GM12878 (cell line): ENCODE results near the gene SRCAP. TPM values are rescaled to one million over a fixed set of nuclear protein-coding genes. Genes with fewer than 3 reads are reported as not detected.

Experiments used
- BACH1 ChIP-seq: fragments of 450-650 bp; IDR thresholded peaks from 2 replicates; pipeline ENCODE4 v1.6.1; 2017; ENCODE audit warnings: mild to moderate bottlenecking, borderline replicate concordance
- BCL11A ChIP-seq: IDR thresholded peaks from 2 replicates; pipeline ENCODE4 v1.6.1; 2011; ENCODE audit warnings: low read depth, low read length
- BMI1 ChIP-seq: fragments of 450-650 bp; IDR thresholded peaks from 2 replicates; pipeline ENCODE4 v1.6.1; 2016; ENCODE audit warnings: mild to moderate bottlenecking, moderate library complexity, borderline replicate concordance
- CBX5 ChIP-seq: sonication (generic); IDR thresholded peaks from 2 replicates; pipeline ENCODE4 v1.6.1; 2016; ENCODE audit warnings: low read depth, moderate library complexity, mild to moderate bottlenecking, inconsistent platforms
- CHD2 ChIP-seq: IDR thresholded peaks from 2 replicates; pipeline ENCODE4 v1.6.1; 2011; ENCODE audit warnings: low read depth, low read length, improper control_type of control experiment, borderline replicate concordance
- DPF2 ChIP-seq: fragments of 450-650 bp; IDR thresholded peaks from 2 replicates; pipeline ENCODE4 v1.6.1; 2017; ENCODE audit warnings: mild to moderate bottlenecking
- ESRRA ChIP-seq: IDR thresholded peaks from 2 replicates; pipeline ENCODE4 v1.6.1; 2012; ENCODE audit warnings: mild to moderate bottlenecking, low read length, improper control_type of control experiment
- ETV6 ChIP-seq, 2 experiments: fragments of 450-650 bp in 1 of 2; IDR thresholded peaks in 1 of 2; conservative IDR thresholded peaks in 1 of 2; 2 replicates each; pipeline ENCODE4 v1.6.1; 2014; ENCODE audit warnings: antibody characterized with exemption in 1 of 2, borderline replicate concordance in 1 of 2, low read depth in 1 of 2, mild to moderate bottlenecking in 1 of 2, moderate library complexity in 1 of 2
- GATAD2B ChIP-seq: fragments of 450-650 bp; conservative IDR thresholded peaks from 2 replicates; pipeline ENCODE4 v1.6.1; 2017; ENCODE audit warnings: low read depth, mild to moderate bottlenecking, moderate library complexity
- HCFC1 ChIP-seq: fragments of 150-350 bp; IDR thresholded peaks from 2 replicates; pipeline ENCODE4 v1.6.1; 2014; ENCODE audit warnings: low read length
- IRF4 ChIP-seq: IDR thresholded peaks from 2 replicates; pipeline ENCODE4 v1.6.1; 2011; ENCODE audit warnings: low read depth, low read length
- JUNB ChIP-seq: IDR thresholded peaks from 2 replicates; pipeline ENCODE4 v1.6.1; 2016; ENCODE audit warnings: antibody characterized with exemption, mild to moderate bottlenecking
- KAT2A ChIP-seq: conservative IDR thresholded peaks from 2 replicates; pipeline ENCODE4 v1.6.1; 2011; ENCODE audit warnings: low read depth, low read length; ENCODE audit not compliant: control insufficient read depth
- KLF5 ChIP-seq: fragments of 450-650 bp; IDR thresholded peaks from 2 replicates; pipeline ENCODE4 v1.6.1; 2014; ENCODE audit warnings: mild to moderate bottlenecking; ENCODE audit not compliant: partially characterized antibody
- NR2C1 ChIP-seq: fragments of 450-650 bp; IDR thresholded peaks from 2 replicates; pipeline ENCODE4 v1.6.1; 2017; ENCODE audit warnings: antibody characterized with exemption, mild to moderate bottlenecking, moderate library complexity
- POLR2AphosphoS5 ChIP-seq: IDR thresholded peaks from 2 replicates; pipeline ENCODE4 v1.6.1; 2011; ENCODE audit warnings: mild to moderate bottlenecking, low read length, inconsistent platforms
- SKIL ChIP-seq: fragments of 450-650 bp; IDR thresholded peaks from 2 replicates; pipeline ENCODE4 v1.6.1; 2017; ENCODE audit warnings: mild to moderate bottlenecking, low read depth, inconsistent platforms; ENCODE audit not compliant: poor library complexity, severe bottlenecking
- SPI1 ChIP-seq: IDR thresholded peaks from 2 replicates; pipeline ENCODE4 v1.6.1; 2011; ENCODE audit warnings: low read depth, mild to moderate bottlenecking, low read length, moderate library complexity, borderline replicate concordance; ENCODE audit not compliant: insufficient read depth
- STAT1 ChIP-seq: fragments of 450-650 bp; conservative IDR thresholded peaks from 2 replicates; pipeline ENCODE4 v1.6.1; 2014; ENCODE audit warnings: antibody characterized with exemption, mild to moderate bottlenecking
- STAT3 ChIP-seq: IDR thresholded peaks from 2 replicates; pipeline ENCODE4 v1.6.1; 2011; ENCODE audit warnings: low read depth, low read length, improper control_type of control experiment
- SUZ12 ChIP-seq: fragments of 200-600 bp; sonication (generic); IDR thresholded peaks from one replicate; pipeline ENCODE4 v1.6.1; 2018; ENCODE audit warnings: antibody characterized with exemption, mild to moderate bottlenecking; ENCODE audit not compliant: unreplicated experiment
- ZNF207 ChIP-seq: fragments of 450-650 bp; IDR thresholded peaks from 2 replicates; pipeline ENCODE4 v1.6.1; 2014; ENCODE audit warnings: antibody characterized with exemption, mild to moderate bottlenecking, borderline replicate concordance
- ZNF274 ChIP-seq: IDR thresholded peaks from one replicate; pipeline ENCODE4 v1.8.0; 2011; ENCODE audit not compliant: insufficient read length, insufficient read depth
- ZSCAN29 ChIP-seq: fragments of 450-650 bp; IDR thresholded peaks from 2 replicates; pipeline ENCODE4 v1.6.1; 2017; ENCODE audit warnings: mild to moderate bottlenecking, moderate library complexity
- polyA plus RNA-seq, 11 experiments: library from polyadenylated mRNA; depleted of rRNA in 4 of 11; unstranded in 6 of 11; stranded (reverse) in 5 of 11; fragments of >200 nt; fragmentation: Nextera tagmentation in 4 of 11; fragmentation: Illumina TruSeq in 1 of 11; extraction: Ambion mirVana in 4 of 11; extraction: Trizol in 1 of 11; gene quantifications; 1 replicate in 1 of 11; 2 replicates in 10 of 11; pipeline versions ENCODE4 v1.2.1 to v1.2.3, GENCODE V29; 2011 to 2016; ENCODE audit warnings: inconsistent platforms in 2 of 11, missing spikeins in 2 of 11, low read depth in 1 of 11
- total RNA-seq, 4 experiments: library from RNA; depleted of rRNA in 3 of 4; stranded (reverse); fragments of >200 nt in 3 of 4; fragmentation: Illumina TruSeq in 1 of 4; extraction: Trizol in 1 of 4; gene quantifications; 2 replicates each; pipeline versions ENCODE4 v1.2.1 to v1.2.3, GENCODE V29; 2013 to 2021
- TF ChIP-seq, protein P1 (sequence below): fragments of 450-650 bp; IDR thresholded peaks from 2 replicates; pipeline ENCODE4 v1.6.1; 2016; ENCODE audit warnings: mild to moderate bottlenecking
- TF ChIP-seq, protein P2 (sequence below): IDR thresholded peaks from 2 replicates; pipeline ENCODE4 v1.6.1; 2012; ENCODE audit warnings: low read depth, low read length, improper control_type of control experiment

The SRCAP gene
- total and polyA plus RNA-seq, 10 of the 15 experiments (the other 5 are each of a cell fraction or from before 2014, with no cell fraction given): 0.24 to 58.4 (median 11.6) TPM

GRCh38 chr16:30658731-30659506 lies 40.1 kb upstream of the SRCAP start (continued):
- TF ChIP-seq, protein P1, sequence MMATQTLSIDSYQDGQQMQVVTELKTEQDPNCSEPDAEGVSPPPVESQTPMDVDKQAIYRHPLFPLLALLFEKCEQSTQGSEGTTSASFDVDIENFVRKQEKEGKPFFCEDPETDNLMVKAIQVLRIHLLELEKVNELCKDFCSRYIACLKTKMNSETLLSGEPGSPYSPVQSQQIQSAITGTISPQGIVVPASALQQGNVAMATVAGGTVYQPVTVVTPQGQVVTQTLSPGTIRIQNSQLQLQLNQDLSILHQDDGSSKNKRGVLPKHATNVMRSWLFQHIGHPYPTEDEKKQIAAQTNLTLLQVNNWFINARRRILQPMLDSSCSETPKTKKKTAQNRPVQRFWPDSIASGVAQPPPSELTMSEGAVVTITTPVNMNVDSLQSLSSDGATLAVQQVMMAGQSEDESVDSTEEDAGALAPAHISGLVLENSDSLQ: 0 out of 2 replicates have a peak, but pooled peaks have one; percentile 0
- TF ChIP-seq BACH1 (peak; percentile 71; the same call in 1 of the 2 replicates), POLR2AphosphoS5 (peak; percentile 81), KAT2A (no peak), KLF5 (no peak), ZSCAN29 (0 out of 2 replicates have a peak, but pooled peaks have one; percentile 53), SKIL (peak; percentile 58), BMI1 (no peak), IRF4 (no peak), NR2C1 (peak; percentile 18; the same call in 1 of the 2 replicates), SPI1 (peak; percentile 77; the same call in 1 of the 2 replicates), JUNB (peak; percentile 21; the same call in 1 of the 2 replicates), STAT3 (0 out of 2 replicates have a peak, but pooled peaks have one; percentile 42), HCFC1 (peak; percentile 31; the same call in 1 of the 2 replicates), ZNF274 (no peak), CHD2 (0 out of 2 replicates have a peak, but pooled peaks have one; percentile 26), BCL11A (no peak), SUZ12 (no peak), STAT1 (peak; percentile 66; the same call in 1 of the 2 replicates), ESRRA (0 out of 2 replicates have a peak, but pooled peaks have one; percentile 18), GATAD2B (peak; percentile 71), ZNF207 (peak; percentile 59; the same call in 1 of the 2 replicates), CBX5 (no peak), ETV6 (conservative IDR thresholded peaks at IDR 0.05 in 1 of 2, IDR thresholded peaks at IDR 0.05 in 1 of 2; ENCODE audit: borderline replicate concordance in 1 of 2, low read depth in 1 of 2) (peak in 1 of 2 experiments; percentile 100; a peak in 3 of 4 replicates), DPF2 (peak; percentile 82; the same call in 1 of the 2 replicates)
- TF ChIP-seq, protein P2, sequence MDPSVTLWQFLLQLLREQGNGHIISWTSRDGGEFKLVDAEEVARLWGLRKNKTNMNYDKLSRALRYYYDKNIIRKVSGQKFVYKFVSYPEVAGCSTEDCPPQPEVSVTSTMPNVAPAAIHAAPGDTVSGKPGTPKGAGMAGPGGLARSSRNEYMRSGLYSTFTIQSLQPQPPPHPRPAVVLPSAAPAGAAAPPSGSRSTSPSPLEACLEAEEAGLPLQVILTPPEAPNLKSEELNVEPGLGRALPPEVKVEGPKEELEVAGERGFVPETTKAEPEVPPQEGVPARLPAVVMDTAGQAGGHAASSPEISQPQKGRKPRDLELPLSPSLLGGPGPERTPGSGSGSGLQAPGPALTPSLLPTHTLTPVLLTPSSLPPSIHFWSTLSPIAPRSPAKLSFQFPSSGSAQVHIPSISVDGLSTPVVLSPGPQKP: peak; percentile 60
